Measurements from ENCODE around the gene SEMA3E.

GRCh38 chr7:83546586-83546985 lies 102.4 kb downstream of the SEMA3E start:
- no peak for TF ChIP-seq CTCF (IDR thresholded peaks at IDR 0.05; ENCODE audit: insufficient read depth, low read length)
- TF ChIP-seq SPI1 (IDR thresholded peaks at IDR 0.05; ENCODE audit: borderline replicate concordance, low read depth): no peak
- TF ChIP-seq GABPA (IDR thresholded peaks at IDR 0.05; ENCODE audit: low read depth): no peak
